Colonic mucosa (tissue), 4 donors: ENCODE data around the gene LCN15. TPM values are rescaled to one million over a fixed set of nuclear protein-coding genes. Genes with fewer than 3 reads are reported as not detected.

Experiments used
- DNase-seq: peaks from one replicate; pipeline ENCODE4 v3.0.0-alpha.2; 2020
- H3K27ac ChIP-seq: fragments of 200-600 bp; one replicate; pipeline ENCODE4 v1.8.0; 2021
- H3K27me3 ChIP-seq: fragments of 200-600 bp; one replicate; pipeline ENCODE4 v1.8.0; 2021
- H3K36me3 ChIP-seq: fragments of 200-600 bp; one replicate; pipeline ENCODE4 v1.8.0; 2021
- H3K4me1 ChIP-seq: fragments of 200-600 bp; one replicate; pipeline ENCODE4 v1.8.0; 2021; ENCODE audit warnings: mild to moderate bottlenecking
- H3K4me3 ChIP-seq: fragments of 200-600 bp; one replicate; pipeline ENCODE4 v1.8.0; 2021
- H3K9ac ChIP-seq, 2 donors: one replicate each; pipeline ENCODE4 v1.7.0; 2013; ENCODE audit warnings: control low read depth in 2 of 2, low read depth in 2 of 2, low read length in 2 of 2
- H3K9me3 ChIP-seq: fragments of 200-600 bp; one replicate; pipeline ENCODE4 v1.8.0; 2021
- CTCF ChIP-seq: fragments of 200-600 bp; IDR thresholded peaks from one replicate; pipeline ENCODE4 v1.8.0; 2022; ENCODE audit warnings: antibody characterized with exemption, mild to moderate bottlenecking
- intact Hi-C: fragments of 100-400 bp; cut with DNase I; formaldehyde crosslinking; loops from one replicate; pipeline ENCODE4 v1.14.1; 2022
- total RNA-seq, 2 donors: library from RNA; stranded (reverse); fragmentation: NEBNext Ultra II Directional in 1 of 2; extraction: Animal tissue kit (Norgen Biotek cat#: 25700) in 1 of 2; gene quantifications; one replicate each; pipeline ENCODE4 v1.2.1, GENCODE V29; 2021
- donor health status: healthy.
- donor health status: DM: no; HTN: no; CAD: no.
- donor health status: DM: no; HTN: no; CAD: no.

LCN15 gene
- total RNA-seq, 2 donors from 2014 or later, result 3.4 TPM; not detected in 1

- Histone ChIP-seq H3K27ac (no peak overlapping the region), H3K9me3 (no peaks in the 10 kb centered on the region)
- DNase-seq, result no peak
Observed at GRCh38 chr9:136753371-136754058, 10.8 kb downstream of the LCN15 start.

GRCh38 chr9:136751814-136752213, 12.5 kb downstream of the LCN15 start:
- Histone ChIP-seq H3K9ac (no peak overlapping the region), H3K36me3 (no peaks in the 10 kb centered on the region), H3K9me3 (no peaks in the 10 kb centered on the region), H3K4me3 (no peak overlapping the region), H3K27ac (no peak overlapping the region), H3K27me3 (no peaks in the 10 kb centered on the region), H3K4me1 (no peaks in the 10 kb centered on the region)
- no peak for DNase-seq
- TF ChIP-seq CTCF, result no peak
- intact Hi-C loops, result no loop called here

More at GRCh38 chr9:136753371-136754058, 10.8 kb downstream of the LCN15 start:
- Histone ChIP-seq H3K27me3 (no peaks in the 10 kb centered on the region), H3K9ac (no peak overlapping the region), H3K36me3 (no peaks in the 10 kb centered on the region), H3K4me3 (no peak overlapping the region), H3K4me1 (no peaks in the 10 kb centered on the region)
- no peak for TF ChIP-seq CTCF
- intact Hi-C loops, result no loop called here

GRCh38 chr9:136751244-136751643, 13.1 kb downstream of the LCN15 start:
- no peak for TF ChIP-seq CTCF
- DNase-seq, result no peak
- Histone ChIP-seq H3K4me1 (no peaks in the 10 kb centered on the region), H3K9me3 (no peaks in the 10 kb centered on the region), H3K27ac (no peak overlapping the region), H3K9ac (no peak overlapping the region), H3K4me3 (no peak overlapping the region), H3K27me3 (no peaks in the 10 kb centered on the region), H3K36me3 (no peaks in the 10 kb centered on the region)
- intact Hi-C loops, result no loop called here

- no peak overlapping the region for H3K27ac ChIP-seq
- intact Hi-C loops, result no loop called here
- H3K9me3 ChIP-seq, result no peaks in the 10 kb centered on the region
- H3K9ac ChIP-seq, result no peak overlapping the region
- no peaks in the 10 kb centered on the region for H3K27me3 ChIP-seq
- no peak for TF ChIP-seq CTCF
- no peaks in the 10 kb centered on the region for H3K36me3 ChIP-seq
- H3K4me3 ChIP-seq, result no peak overlapping the region
- no peaks in the 10 kb centered on the region for H3K4me1 ChIP-seq
- no peak for DNase-seq
Observed at GRCh38 chr9:136750526-136750925, 13.8 kb downstream of the LCN15 start.

GRCh38 chr9:136748666-136749611, 15.4 kb downstream of the LCN15 start:
- H3K27ac ChIP-seq, result no peak overlapping the region
- no peaks in the 10 kb centered on the region for H3K36me3 ChIP-seq
- H3K9me3 ChIP-seq, result no peaks in the 10 kb centered on the region
- intact Hi-C loops, result no loop called here
- no peak for DNase-seq
- no peak overlapping the region for H3K9ac ChIP-seq
- no peaks in the 10 kb centered on the region for H3K4me1 ChIP-seq
- no peak for TF ChIP-seq CTCF
- H3K27me3 ChIP-seq, result no peaks in the 10 kb centered on the region
- H3K4me3 ChIP-seq, result no peak overlapping the region
